ENCODE results near the gene RASGRP3. TPM values are rescaled to one million over a fixed set of nuclear protein-coding genes. Genes with fewer than 3 reads are reported as not detected.

Gene RASGRP3
- total RNA-seq, 1 experiment from 2014 or later: 4.6 TPM

DNA sequence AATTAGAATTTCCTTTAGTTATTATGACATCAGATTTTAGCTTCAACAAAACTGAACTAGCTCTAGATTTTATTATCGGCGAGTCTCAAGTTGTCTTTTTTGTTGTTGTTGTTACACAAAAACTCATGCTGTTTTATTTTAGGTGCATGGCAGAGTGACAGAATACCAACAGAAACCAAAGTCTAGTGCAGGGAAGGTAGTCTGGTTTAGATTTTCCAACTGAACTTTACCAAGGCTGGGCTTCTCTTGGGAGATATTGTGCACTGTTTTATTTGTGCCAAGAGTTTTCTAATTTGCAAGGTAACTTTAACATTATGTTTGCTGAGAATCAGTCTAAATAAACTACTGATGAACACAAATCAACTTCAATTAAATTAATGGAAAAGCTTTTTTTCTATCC, 43.6 kb upstream of the RASGRP3 start:
- Mint-ChIP-seq H3K4me3 (ENCODE audit: low read depth, unreplicated experiment) (no peak overlapping the region), H3K27ac (ENCODE audit: unreplicated experiment) (no peak overlapping the region), H3K36me3 (ENCODE audit: insufficient read depth, unreplicated experiment) (no peaks in the 10 kb centered on the region), H3K27me3 (ENCODE audit: unreplicated experiment) (no peaks in the 10 kb centered on the region), H3K4me1 (ENCODE audit: low read depth, unreplicated experiment) (no peaks in the 10 kb centered on the region), H3K9me3 (ENCODE audit: low read depth, unreplicated experiment) (no peaks in the 10 kb centered on the region)
- DNase-seq: no peak
- TF ChIP-seq, protein P1, sequence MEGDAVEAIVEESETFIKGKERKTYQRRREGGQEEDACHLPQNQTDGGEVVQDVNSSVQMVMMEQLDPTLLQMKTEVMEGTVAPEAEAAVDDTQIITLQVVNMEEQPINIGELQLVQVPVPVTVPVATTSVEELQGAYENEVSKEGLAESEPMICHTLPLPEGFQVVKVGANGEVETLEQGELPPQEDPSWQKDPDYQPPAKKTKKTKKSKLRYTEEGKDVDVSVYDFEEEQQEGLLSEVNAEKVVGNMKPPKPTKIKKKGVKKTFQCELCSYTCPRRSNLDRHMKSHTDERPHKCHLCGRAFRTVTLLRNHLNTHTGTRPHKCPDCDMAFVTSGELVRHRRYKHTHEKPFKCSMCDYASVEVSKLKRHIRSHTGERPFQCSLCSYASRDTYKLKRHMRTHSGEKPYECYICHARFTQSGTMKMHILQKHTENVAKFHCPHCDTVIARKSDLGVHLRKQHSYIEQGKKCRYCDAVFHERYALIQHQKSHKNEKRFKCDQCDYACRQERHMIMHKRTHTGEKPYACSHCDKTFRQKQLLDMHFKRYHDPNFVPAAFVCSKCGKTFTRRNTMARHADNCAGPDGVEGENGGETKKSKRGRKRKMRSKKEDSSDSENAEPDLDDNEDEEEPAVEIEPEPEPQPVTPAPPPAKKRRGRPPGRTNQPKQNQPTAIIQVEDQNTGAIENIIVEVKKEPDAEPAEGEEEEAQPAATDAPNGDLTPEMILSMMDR (IDR thresholded peaks at IDR 0.05; ENCODE audit: unreplicated experiment): no peak
- intact Hi-C loops (cut with micrococcal nuclease; ENCODE audit: unreplicated experiment): no loop called here
- no TSS peak for BruUV-seq (replicated peaks)
- CTCF ChIA-PET: interaction anchor here (1.5 kb wide), 1 partner anchor 150 kb away, joined by 4 read pairs; no protein-coding TSS in a partner anchor

GRCh38 chr2:33433279-33434235, 42.9 kb upstream of the RASGRP3 start:
- H3K9me3 Mint-ChIP-seq (ENCODE audit: low read depth, unreplicated experiment): no peaks in the 10 kb centered on the region
- no peaks in the 10 kb centered on the region for H3K27me3 Mint-ChIP-seq (ENCODE audit: unreplicated experiment)
- intact Hi-C loops (cut with micrococcal nuclease; ENCODE audit: unreplicated experiment): no loop called here
- no peak overlapping the region for H3K27ac Mint-ChIP-seq (ENCODE audit: unreplicated experiment)
- no peaks in the 10 kb centered on the region for H3K4me1 Mint-ChIP-seq (ENCODE audit: low read depth, unreplicated experiment)
- TF ChIP-seq, protein P1 (IDR thresholded peaks at IDR 0.05; ENCODE audit: unreplicated experiment): no peak
- no TSS peak for BruUV-seq (replicated peaks)
- CTCF ChIA-PET: interaction anchor here (0.6 to 1.5 kb wide), 2 partner anchors 45 to 150 kb away, joined by 3 to 4 read pairs; no protein-coding TSS in a partner anchor
- DNase-seq: no peak
- no peak overlapping the region for H3K4me3 Mint-ChIP-seq (ENCODE audit: low read depth, unreplicated experiment)
- H3K36me3 Mint-ChIP-seq (ENCODE audit: insufficient read depth, unreplicated experiment): no peaks in the 10 kb centered on the region

DNA sequence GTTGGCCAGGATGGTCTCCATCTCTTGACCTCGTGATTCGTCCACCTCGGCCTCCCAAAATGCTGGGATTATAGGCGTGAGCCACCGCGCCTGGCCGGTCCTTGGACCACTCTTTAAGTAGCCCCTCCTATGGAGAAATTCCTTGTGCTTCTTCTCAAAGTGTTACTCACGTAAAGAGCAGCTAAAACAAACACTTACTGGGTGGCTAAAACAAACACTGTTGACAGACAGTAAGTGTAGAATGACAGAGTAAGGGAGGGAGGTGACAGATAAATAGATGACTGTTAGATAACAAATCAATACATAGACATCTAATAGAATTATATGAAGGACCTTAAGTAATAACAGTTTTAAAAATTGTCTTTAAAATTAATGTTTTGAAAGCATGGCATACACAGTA, 40.9 kb upstream of the RASGRP3 start:
- DNase-seq: no peak
- intact Hi-C loops (cut with micrococcal nuclease; ENCODE audit: unreplicated experiment): no loop called here
- CTCF ChIA-PET: no interaction called here
- BruUV-seq (replicated peaks): no TSS peak
- H3K4me1 Mint-ChIP-seq (ENCODE audit: low read depth, unreplicated experiment): no peaks in the 10 kb centered on the region
- H3K9me3 Mint-ChIP-seq (ENCODE audit: low read depth, unreplicated experiment): no peaks in the 10 kb centered on the region
- H3K36me3 Mint-ChIP-seq (ENCODE audit: insufficient read depth, unreplicated experiment): no peaks in the 10 kb centered on the region
- TF ChIP-seq, protein P1 (IDR thresholded peaks at IDR 0.05; ENCODE audit: unreplicated experiment): no peak
- no peak overlapping the region for H3K4me3 Mint-ChIP-seq (ENCODE audit: low read depth, unreplicated experiment)
- H3K27ac Mint-ChIP-seq (ENCODE audit: unreplicated experiment): no peak overlapping the region
- H3K27me3 Mint-ChIP-seq (ENCODE audit: unreplicated experiment): no peaks in the 10 kb centered on the region

DNA sequence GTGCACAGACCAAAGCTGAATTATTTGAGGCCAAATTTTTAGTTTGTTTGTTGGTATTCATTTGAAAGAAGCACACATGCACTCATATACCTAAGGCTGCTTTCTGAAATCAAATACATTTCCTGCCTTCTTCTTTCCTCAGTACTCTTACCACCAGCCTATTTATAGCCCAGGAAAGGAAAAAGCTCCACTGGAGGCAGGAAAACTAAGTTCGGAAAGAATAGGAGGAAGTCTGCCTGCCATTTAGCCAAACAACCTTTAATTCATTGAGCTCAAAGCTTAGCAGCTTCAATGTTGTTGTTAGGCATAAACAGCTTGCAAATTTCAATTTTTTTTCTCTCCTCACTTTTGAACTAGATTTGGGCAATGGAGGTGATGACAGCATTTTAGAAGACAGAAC, 40.4 kb upstream of the RASGRP3 start:
- no peak overlapping the region for H3K27ac Mint-ChIP-seq (ENCODE audit: unreplicated experiment)
- intact Hi-C loops (cut with micrococcal nuclease; ENCODE audit: unreplicated experiment): no loop called here
- H3K27me3 Mint-ChIP-seq (ENCODE audit: unreplicated experiment): no peaks in the 10 kb centered on the region
- DNase-seq: no peak
- no peaks in the 10 kb centered on the region for H3K36me3 Mint-ChIP-seq (ENCODE audit: insufficient read depth, unreplicated experiment)
- BruUV-seq (replicated peaks): no TSS peak
- TF ChIP-seq, protein P1 (IDR thresholded peaks at IDR 0.05; ENCODE audit: unreplicated experiment): no peak
- no peaks in the 10 kb centered on the region for H3K9me3 Mint-ChIP-seq (ENCODE audit: low read depth, unreplicated experiment)
- H3K4me3 Mint-ChIP-seq (ENCODE audit: low read depth, unreplicated experiment): no peak overlapping the region
- CTCF ChIA-PET: no interaction called here
- H3K4me1 Mint-ChIP-seq (ENCODE audit: low read depth, unreplicated experiment): no peaks in the 10 kb centered on the region

All from Calu3 (cell line).